KMS-11 (cell line): ENCODE results near the gene POU2AF1.

ENCODE experiments used
- H2AFZ ChIP-seq: fragments of 200-600 bp; sonication (generic); 2 replicates; pipeline ENCODE4 v1.6.1; 2016; ENCODE audit warnings: antibody characterized with exemption, mixed run types, low read depth
- H3K27ac ChIP-seq: fragments of 200-600 bp; sonication (generic); 2 replicates; pipeline ENCODE4 v1.6.1; 2016; ENCODE audit warnings: mild to moderate bottlenecking, mixed run types
- H3K27me3 ChIP-seq: fragments of 200-600 bp; sonication (generic); 2 replicates; pipeline ENCODE4 v1.6.1; 2017; ENCODE audit warnings: mild to moderate bottlenecking, low read depth, mixed run types, moderate library complexity; ENCODE audit not compliant: insufficient read depth
- H3K36me3 ChIP-seq: fragments of 200-600 bp; sonication (generic); 2 replicates; pipeline ENCODE4 v1.6.1; 2017; ENCODE audit warnings: mild to moderate bottlenecking, mixed run types; ENCODE audit not compliant: insufficient read depth
- H3K4me1 ChIP-seq: fragments of 200-600 bp; sonication (generic); 2 replicates; pipeline ENCODE4 v1.6.1; 2016; ENCODE audit warnings: mild to moderate bottlenecking, low read depth, mixed run types; ENCODE audit not compliant: poor library complexity, severe bottlenecking
- H3K4me2 ChIP-seq: fragments of 200-600 bp; sonication (generic); 2 replicates; pipeline ENCODE4 v1.7.0; 2016; ENCODE audit warnings: mild to moderate bottlenecking, mixed run types
- H3K4me3 ChIP-seq: fragments of 200-600 bp; sonication (generic); IDR thresholded peaks from 2 replicates; pipeline ENCODE4 v1.6.1; 2017; ENCODE audit warnings: low read depth, low read length, mixed read lengths; ENCODE audit not compliant: insufficient read depth
- H3K79me2 ChIP-seq: fragments of 200-600 bp; sonication (generic); 2 replicates; pipeline ENCODE4 v1.6.1; 2016; ENCODE audit warnings: low read depth, mixed run types; ENCODE audit not compliant: insufficient read depth
- H3K9ac ChIP-seq: fragments of 200-600 bp; sonication (generic); 2 replicates; pipeline ENCODE4 v1.6.1; 2016; ENCODE audit warnings: mild to moderate bottlenecking, mixed run types
- H4K20me1 ChIP-seq: fragments of 200-600 bp; sonication (generic); 2 replicates; pipeline ENCODE4 v1.6.1; 2016; ENCODE audit warnings: mild to moderate bottlenecking, mixed run types; ENCODE audit not compliant: insufficient read depth
- CTCF ChIP-seq: fragments of 200-600 bp; sonication (generic); conservative IDR thresholded peaks from 2 replicates; pipeline ENCODE4 v1.6.1; 2017; ENCODE audit warnings: low read depth, mild to moderate bottlenecking, antibody characterized with exemption, low read length, moderate library complexity, mixed read lengths

POU2AF1 gene

GRCh38 chr11:111358038-111359001 lies 20.8 kb downstream of the POU2AF1 start:
- Histone ChIP-seq H3K36me3 (no peaks in the 10 kb centered on the region), H3K4me1 (peaks cover 44% of the 10 kb centered on the region), H3K4me2 (no peak overlapping the region), H4K20me1 (no peaks in the 10 kb centered on the region), H3K4me3 (no peak overlapping the region), H3K27ac (no peak overlapping the region), H3K9ac (no peak overlapping the region), H3K79me2 (peaks cover 20% of the 10 kb centered on the region; the same call in 1 of the 2 replicates), H3K27me3 (no peaks in the 10 kb centered on the region), H2AFZ (no peak overlapping the region)
- TF ChIP-seq CTCF: no peak

GRCh38 chr11:111357150-111358037 lies 21.7 kb downstream of the POU2AF1 start:
- Histone ChIP-seq H2AFZ (no peak overlapping the region), H3K79me2 (peaks cover 14% of the 10 kb centered on the region; the same call in 1 of the 2 replicates), H4K20me1 (no peaks in the 10 kb centered on the region), H3K36me3 (no peaks in the 10 kb centered on the region), H3K4me1 (peaks cover 35% of the 10 kb centered on the region), H3K9ac (no peak overlapping the region), H3K27me3 (no peaks in the 10 kb centered on the region), H3K4me2 (no peak overlapping the region), H3K27ac (no peak overlapping the region), H3K4me3 (no peak overlapping the region)
- TF ChIP-seq CTCF: no peak

GRCh38 chr11:111356660-111357048 lies 22.4 kb downstream of the POU2AF1 start:
- TF ChIP-seq CTCF: no peak
- no peak overlapping the region for H2AFZ ChIP-seq
- no peaks in the 10 kb centered on the region for H3K27me3 ChIP-seq
- no peaks in the 10 kb centered on the region for H4K20me1 ChIP-seq
- no peaks in the 10 kb centered on the region for H3K36me3 ChIP-seq
- H3K27ac ChIP-seq: no peak overlapping the region
- peaks cover 8% of the 10 kb centered on the region; the same call in 1 of the 2 replicates for H3K79me2 ChIP-seq
- no peak overlapping the region for H3K4me2 ChIP-seq
- peaks cover 28% of the 10 kb centered on the region for H3K4me1 ChIP-seq
- no peak overlapping the region for H3K9ac ChIP-seq
- H3K4me3 ChIP-seq: no peak overlapping the region

- Histone ChIP-seq H3K36me3 (no peaks in the 10 kb centered on the region), H3K4me1 (peaks cover 22% of the 10 kb centered on the region), H3K27ac (no peak overlapping the region), H3K9ac (no peak overlapping the region), H3K79me2 (peaks cover 8% of the 10 kb centered on the region; the same call in 1 of the 2 replicates), H4K20me1 (no peaks in the 10 kb centered on the region), H3K27me3 (no peaks in the 10 kb centered on the region), H3K4me2 (no peak overlapping the region), H2AFZ (no peak overlapping the region), H3K4me3 (no peak overlapping the region)
- TF ChIP-seq CTCF: no peak
These were observed 23.0 kb downstream of the POU2AF1 start for GRCh38 chr11:111355956-111356659.
